Measurements from ENCODE around the gene CENPVL1.
"Not testable (repeated sequence)": the region's sequence is repeated elsewhere in the genome, so short reads cannot be mapped to it uniquely, and the experiment has no call there.

Gene CENPVL1

GRCh38 chrX:51710277-51711164, at the start of gene CENPVL1:
Gene CENPVL1 (plus strand): TSS chrX:51710512. CDS start chrX:51710512, 0 bp downstream.
- not testable (repeated sequence) for H3K27ac ChIP-seq (ENCODE audit: low read length); H3K4me3 ChIP-seq (ENCODE audit: low read length); H3K27me3 ChIP-seq (ENCODE audit: low read depth, low read length); H3K4me1 ChIP-seq (ENCODE audit: low read length); H3K4me2 ChIP-seq (ENCODE audit: low read length); H3K79me2 ChIP-seq (ENCODE audit: low read length); H3K9ac ChIP-seq (ENCODE audit: low read length); H2AFZ ChIP-seq (ENCODE audit: low read depth, low read length); H4K20me1 ChIP-seq (ENCODE audit: insufficient read depth, low read length); H3K36me3 ChIP-seq (replicated peaks; ENCODE audit: low read depth, low read length); H3K9me3 ChIP-seq (ENCODE audit: insufficient read depth, low read length)

- no peaks in the 10 kb centered on the region for H3K27me3 ChIP-seq (ENCODE audit: low read depth, low read length)
- TF ChIP-seq CTCF (IDR thresholded peaks at IDR 0.05; ENCODE audit: low read depth, low read length) (no peak), EZH2phosphoT487 (IDR thresholded peaks at IDR 0.05; ENCODE audit: low read depth) (no peak)
Observed at GRCh38 chrX:51665981-51666380, 44.3 kb upstream of the CENPVL1 start.

GRCh38 chrX:51679689-51680433, 30.5 kb upstream of the CENPVL1 start:
- H3K9me3 ChIP-seq (ENCODE audit: insufficient read depth, low read length); H3K79me2 ChIP-seq (ENCODE audit: low read length); H3K27ac ChIP-seq (ENCODE audit: low read length); H3K4me2 ChIP-seq (ENCODE audit: low read length); H2AFZ ChIP-seq (ENCODE audit: low read depth, low read length); H3K4me3 ChIP-seq (ENCODE audit: low read length); H3K4me1 ChIP-seq (ENCODE audit: low read length); H4K20me1 ChIP-seq (ENCODE audit: insufficient read depth, low read length); H3K9ac ChIP-seq (ENCODE audit: low read length); H3K27me3 ChIP-seq (ENCODE audit: low read depth, low read length); H3K36me3 ChIP-seq (replicated peaks; ENCODE audit: low read depth, low read length): not testable (repeated sequence)

More at GRCh38 chrX:51665981-51666380, 44.3 kb upstream of the CENPVL1 start:
- H2AFZ ChIP-seq (ENCODE audit: low read depth, low read length), result no peak overlapping the region
- no peak overlapping the region for H3K4me2 ChIP-seq (ENCODE audit: low read length)
- no peaks in the 10 kb centered on the region for H4K20me1 ChIP-seq (ENCODE audit: insufficient read depth, low read length)
- no peak overlapping the region for H3K9ac ChIP-seq (ENCODE audit: low read length)
- H3K9me3 ChIP-seq (ENCODE audit: insufficient read depth, low read length), result no peaks in the 10 kb centered on the region
- H3K27ac ChIP-seq (ENCODE audit: low read length), result no peak overlapping the region
- H3K4me1 ChIP-seq (ENCODE audit: low read length), result no peaks in the 10 kb centered on the region
- H3K4me3 ChIP-seq (ENCODE audit: low read length), result no peak overlapping the region
- H3K36me3 ChIP-seq (replicated peaks; ENCODE audit: low read depth, low read length), result no peaks in the 10 kb centered on the region
- H3K79me2 ChIP-seq (ENCODE audit: low read length), result no peaks in the 10 kb centered on the region

- H3K4me1 ChIP-seq (ENCODE audit: low read length); H3K27me3 ChIP-seq (ENCODE audit: low read depth, low read length); H3K4me2 ChIP-seq (ENCODE audit: low read length); H3K9me3 ChIP-seq (ENCODE audit: insufficient read depth, low read length); H4K20me1 ChIP-seq (ENCODE audit: insufficient read depth, low read length); H3K9ac ChIP-seq (ENCODE audit: low read length); H3K79me2 ChIP-seq (ENCODE audit: low read length); H3K36me3 ChIP-seq (replicated peaks; ENCODE audit: low read depth, low read length); H3K4me3 ChIP-seq (ENCODE audit: low read length); H3K27ac ChIP-seq (ENCODE audit: low read length); H2AFZ ChIP-seq (ENCODE audit: low read depth, low read length): not testable (repeated sequence)
Observed at GRCh38 chrX:51681808-51682719, 28.2 kb upstream of the CENPVL1 start.

GRCh38 chrX:51682720-51683062, 27.6 kb upstream of the CENPVL1 start, which contains the start of gene CENPVL2:
Gene CENPVL2 (minus strand): TSS chrX:51682831. CDS start chrX:51682831, 0 bp downstream.
- H3K27ac ChIP-seq (ENCODE audit: low read length); H3K27me3 ChIP-seq (ENCODE audit: low read depth, low read length); H3K4me1 ChIP-seq (ENCODE audit: low read length); H4K20me1 ChIP-seq (ENCODE audit: insufficient read depth, low read length); H2AFZ ChIP-seq (ENCODE audit: low read depth, low read length); H3K9ac ChIP-seq (ENCODE audit: low read length); H3K36me3 ChIP-seq (replicated peaks; ENCODE audit: low read depth, low read length); H3K4me2 ChIP-seq (ENCODE audit: low read length); H3K4me3 ChIP-seq (ENCODE audit: low read length); H3K79me2 ChIP-seq (ENCODE audit: low read length); H3K9me3 ChIP-seq (ENCODE audit: insufficient read depth, low read length): not testable (repeated sequence)

All from OCI-LY3 (cell line).